LoVo (cell line): ENCODE measurements around the gene CHKA.
"Not testable (repeated sequence)": the region's sequence is repeated elsewhere in the genome, so short reads cannot be mapped to it uniquely, and the experiment has no call there.

ENCODE experiments used
- DNase-seq: peaks from one replicate; pipeline ENCODE4 v3.0.0-alpha.2; 2016; ENCODE audit warnings: low spot score

The CHKA gene

DNA sequence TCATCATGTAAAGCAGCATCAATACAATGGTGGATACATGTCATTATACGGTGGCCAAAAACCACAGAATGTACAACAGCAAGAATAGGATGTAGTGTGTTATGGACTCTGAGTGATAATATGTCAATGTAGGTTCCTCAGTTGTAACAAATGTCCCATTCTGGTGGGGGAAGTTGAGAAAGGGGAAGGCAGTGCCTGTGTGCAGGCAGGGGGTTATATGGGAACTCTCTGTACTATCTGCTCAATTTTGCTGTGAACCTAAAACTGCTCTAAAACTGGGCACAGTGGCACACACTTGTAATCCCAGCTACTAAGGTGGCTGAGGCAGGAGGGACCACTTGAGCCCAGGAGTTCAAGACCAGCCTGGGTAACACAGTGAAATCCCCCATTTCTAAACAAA lies 5.9 kb downstream of the CHKA start:
- DNase-seq = no peak

DNA sequence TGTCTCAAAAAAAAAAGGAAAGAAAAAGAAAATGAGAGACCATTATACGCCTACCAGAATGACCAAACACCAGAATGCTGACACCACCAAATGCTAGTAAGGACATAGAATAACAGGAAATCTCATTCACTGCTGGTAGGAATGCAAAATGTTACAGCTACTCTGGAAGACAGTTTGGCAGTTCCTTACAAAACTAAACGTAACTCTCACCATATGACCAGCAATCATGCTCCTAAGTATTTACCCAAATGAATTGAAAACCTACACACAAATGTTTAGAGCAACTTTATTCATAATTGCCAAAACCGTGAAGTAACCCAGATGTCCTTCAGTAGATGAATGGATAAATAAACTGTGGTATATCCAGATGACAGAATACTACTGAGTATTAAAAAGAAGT lies 7.2 kb downstream of the CHKA start:
- DNase-seq = no peak

DNA sequence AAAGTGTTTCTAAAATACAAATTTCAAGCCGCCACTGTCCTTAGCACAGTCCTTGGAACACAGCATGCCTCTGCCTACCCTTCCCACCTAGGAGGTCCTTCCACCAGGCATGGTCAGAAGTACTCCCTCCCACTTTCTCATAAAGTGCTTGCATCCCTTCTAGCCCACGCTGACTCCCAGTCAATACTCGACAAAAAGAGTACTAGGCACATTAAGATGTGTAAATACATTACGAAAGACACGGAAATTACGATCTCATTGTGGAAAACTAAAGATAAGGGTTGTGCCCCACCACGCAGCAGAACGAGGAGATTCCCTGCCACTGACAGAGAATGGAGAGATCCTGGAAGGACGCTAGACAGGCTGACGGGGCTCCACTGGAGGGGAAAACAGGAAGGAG lies 13.5 kb downstream of the CHKA start:
- DNase-seq = no peak

DNA sequence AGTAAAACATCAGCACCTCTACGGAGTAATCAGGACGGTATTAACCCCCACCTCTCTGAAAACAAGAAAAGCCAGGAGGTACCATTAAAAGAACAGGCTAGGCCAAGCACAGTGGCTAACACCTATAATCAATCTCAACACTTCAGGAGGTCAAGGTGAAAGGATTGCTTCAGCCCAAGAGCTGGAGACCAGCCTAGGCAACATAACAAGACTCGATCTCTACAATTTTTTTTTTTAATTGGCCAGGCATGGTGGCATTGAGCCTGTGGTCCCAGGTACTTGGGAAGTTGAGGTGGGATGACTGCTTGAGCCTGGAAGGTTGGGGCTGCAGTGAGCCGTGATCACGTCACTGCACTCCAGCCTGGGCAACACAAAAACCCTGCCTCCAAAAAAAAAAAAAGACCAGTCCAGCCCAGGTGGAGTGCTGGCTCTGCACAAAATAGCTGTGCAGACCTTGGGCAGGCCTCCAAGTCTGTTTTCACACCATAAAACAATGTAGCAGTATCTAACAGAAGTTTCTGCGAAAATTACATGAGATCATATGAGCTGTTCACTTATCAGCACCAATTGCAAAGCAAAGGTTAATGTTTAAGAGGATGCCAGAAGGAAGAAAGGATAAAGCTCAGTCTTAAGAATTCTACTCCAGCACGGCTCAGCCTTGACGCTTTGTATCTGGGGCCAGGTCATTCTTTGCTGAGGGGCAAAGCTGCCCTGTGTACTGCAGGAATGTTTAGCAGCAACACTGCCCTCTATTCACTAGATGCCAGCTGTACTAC lies 14.8 kb downstream of the CHKA start:
- no peak for DNase-seq

DNA sequence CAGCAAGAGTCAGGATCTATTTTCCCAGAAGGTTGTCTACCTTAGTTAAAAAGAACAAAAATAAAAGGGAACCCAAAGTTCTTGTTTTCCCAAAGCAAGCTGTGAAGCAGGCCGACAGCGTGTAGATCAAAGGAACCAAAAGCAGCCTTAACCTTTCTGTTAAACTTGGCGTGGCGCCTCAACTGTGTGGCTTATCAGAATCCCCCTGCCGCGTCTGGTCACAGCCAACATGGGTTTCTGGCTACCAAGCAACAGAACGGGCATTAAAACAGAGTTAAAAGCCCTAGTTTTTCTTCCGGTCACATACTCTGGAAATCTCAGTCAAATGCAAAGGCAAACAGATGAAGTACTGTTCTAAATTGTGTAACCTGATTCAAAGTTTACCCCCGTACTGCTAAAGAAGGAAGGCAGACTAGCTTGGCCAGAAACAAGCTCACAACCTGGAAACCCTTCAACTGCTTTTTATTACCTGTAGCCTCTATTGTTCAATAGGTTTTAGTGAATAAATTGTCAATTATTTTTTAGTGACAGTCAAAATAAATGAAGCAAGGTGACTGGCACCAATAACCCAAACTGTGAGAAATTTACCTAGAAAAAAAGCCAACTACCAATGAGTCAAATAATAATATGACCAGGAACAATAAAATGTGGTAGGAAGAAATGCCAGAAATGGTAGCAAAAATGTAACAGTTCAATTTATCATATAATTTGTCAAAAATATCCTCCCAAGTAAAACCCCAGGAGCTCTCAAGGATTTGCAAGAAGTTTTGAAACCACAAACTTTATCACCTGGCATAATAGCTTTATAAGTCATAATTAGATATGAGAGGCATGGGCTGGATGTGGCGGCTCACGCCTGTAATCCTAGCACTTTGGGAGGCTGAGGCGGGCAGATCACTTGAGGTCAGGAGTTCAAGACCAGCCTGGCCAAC lies 21.4 kb downstream of the CHKA start:
- peak; percentile 7 for DNase-seq

DNA sequence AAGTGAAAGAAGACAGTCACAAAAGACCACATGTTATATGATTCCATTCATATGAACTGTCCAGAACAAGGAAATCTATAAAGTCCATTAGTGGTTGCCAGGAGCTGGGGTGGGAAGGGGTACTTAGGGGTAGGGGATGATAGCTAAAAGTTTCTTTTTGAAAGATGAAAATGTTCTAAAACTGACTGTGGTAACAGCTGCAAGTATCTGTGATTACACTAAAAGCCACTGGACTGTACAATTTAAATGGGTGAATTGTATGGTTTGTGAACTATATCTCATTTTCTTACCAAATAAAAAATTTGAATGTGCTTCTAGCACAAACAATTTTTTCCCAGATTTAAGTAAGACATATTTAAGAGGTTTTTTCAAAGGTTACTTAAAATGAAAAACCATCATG lies 22.1 kb downstream of the CHKA start:
- DNase-seq = no peak

DNA sequence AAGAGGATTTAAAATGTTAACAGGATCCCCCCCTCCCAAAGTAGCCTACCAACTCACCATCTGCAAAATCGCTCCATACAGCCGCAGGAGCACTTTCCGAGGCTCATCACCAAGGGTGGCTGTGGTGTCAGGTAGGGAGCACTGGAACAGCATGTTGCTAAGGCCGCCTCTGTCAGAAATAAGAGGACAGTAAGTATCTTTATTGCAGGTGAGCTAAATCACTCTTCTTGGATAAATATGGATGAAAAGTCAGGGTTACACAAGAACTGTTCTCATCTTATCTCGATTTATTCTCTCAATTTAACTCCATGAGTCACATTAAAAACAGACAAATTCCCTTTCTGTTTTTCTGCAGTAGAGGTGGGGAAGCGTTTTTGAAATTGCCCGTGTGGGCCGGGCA lies 24.2 kb downstream of the CHKA start:
- no peak for DNase-seq

DNA sequence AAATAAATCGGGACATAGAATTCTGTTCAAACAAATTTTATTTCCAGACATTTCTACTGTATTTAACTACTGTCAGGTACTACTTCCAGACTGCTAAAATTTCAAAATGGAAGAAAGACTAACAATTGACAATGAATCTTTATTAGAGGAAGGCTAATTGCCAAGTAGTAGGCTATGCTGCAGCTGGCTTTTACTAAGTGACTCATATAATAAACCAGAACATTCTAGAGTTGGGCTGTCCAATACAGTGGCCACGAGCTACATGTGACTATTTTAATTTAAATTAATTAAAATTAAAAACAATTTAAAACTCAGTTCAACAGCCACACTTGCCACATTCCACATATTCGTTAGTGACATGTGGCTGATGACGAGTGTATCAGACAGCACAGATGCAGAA lies 27.6 kb downstream of the CHKA start:
- DNase-seq = no peak

DNA sequence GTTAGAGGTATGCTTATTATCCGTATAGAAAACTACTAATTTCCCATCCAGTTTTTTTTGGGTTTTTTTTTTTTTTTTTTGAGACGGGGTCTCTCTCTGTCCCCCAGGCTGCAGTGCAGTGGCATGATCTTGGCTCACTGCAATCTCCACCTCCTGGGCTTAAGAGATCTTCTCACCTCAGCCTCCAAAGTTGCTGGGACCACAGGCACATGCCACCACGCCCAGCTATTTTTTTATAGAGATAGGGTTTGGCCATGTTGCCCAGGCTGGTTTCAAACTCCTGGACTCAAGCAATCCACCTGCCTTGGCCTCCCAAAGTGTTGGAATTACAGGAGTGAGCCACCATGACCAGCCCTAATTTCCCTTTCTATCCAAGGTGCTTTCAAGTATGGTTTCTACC lies 28.2 kb downstream of the CHKA start:
- not testable (repeated sequence) for DNase-seq

DNA sequence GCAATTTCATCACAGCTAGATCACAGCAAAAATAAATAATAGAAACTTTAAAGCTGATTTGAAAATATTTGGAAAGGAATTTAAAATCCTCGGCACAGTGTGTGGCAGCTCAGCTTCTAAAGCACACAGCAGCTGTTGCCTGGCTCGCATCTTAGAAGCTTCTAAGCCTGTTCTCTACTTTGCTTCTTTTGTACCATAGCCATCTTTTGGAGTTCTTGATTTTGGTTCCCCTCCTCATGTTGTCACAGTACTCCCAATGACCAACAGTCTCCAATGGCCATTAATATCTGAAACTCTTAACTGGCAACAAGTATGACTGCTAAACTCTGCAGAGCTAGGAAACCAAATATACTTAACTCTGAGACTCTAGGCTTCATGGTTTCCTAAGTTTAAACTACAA lies 28.8 kb downstream of the CHKA start:
- DNase-seq = no peak

DNA sequence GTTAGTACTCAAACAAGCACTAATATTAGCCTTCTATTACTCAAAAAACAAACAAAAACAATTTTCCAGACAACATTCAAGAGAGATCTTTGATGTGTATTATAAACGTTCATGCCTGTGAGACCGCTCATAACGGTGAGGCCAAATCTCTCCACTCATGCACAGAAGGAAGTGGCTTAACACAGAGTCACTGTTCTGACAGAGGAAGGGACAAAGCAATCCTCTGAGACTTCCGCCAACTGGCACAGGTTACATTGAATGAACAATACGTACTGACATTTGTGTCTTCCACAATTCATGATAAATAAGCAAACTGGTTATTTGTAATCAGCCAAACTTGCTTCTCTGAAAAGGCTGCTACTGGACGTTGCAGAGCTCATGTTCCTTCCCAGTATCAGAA lies 30.5 kb downstream of the CHKA start:
- no peak for DNase-seq

DNA sequence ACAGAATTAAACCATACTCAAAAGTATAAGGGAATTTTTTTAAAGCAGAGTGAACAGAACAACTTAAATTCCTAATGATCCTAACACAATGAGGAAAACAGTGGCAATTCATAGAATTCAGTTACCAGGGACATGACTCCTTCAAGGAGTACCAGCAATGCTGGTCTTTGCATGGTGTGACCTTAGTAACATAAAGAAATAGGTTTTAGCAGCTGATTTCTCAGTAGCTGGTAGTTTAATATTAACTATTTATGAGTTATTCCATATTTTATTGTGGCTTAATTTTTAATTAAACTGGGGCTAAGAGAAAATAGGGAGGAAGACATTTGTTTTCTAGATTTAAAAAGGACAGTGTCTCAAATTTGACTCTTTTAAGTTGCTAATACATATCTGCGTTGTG lies 30.9 kb downstream of the CHKA start:
- DNase-seq = no peak

DNA sequence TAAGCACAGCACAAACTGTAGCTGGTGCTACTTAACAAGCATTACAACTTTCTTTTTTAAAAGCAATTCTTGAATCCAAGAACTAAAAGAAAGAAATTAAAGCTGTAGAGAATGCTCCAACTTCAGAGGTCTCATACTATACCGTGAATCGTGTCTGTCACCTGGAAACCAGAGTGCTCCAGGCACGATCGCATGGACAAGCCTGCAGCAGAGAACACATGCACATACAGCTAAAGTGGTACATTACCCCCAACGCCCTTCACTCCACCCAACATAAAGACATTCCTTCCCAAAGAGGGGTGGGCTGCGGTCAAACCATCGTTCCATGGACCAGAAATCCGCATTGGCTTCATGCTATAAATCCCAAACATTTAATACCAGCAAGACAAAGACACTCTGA lies 31.5 kb downstream of the CHKA start:
- DNase-seq = no peak

DNA sequence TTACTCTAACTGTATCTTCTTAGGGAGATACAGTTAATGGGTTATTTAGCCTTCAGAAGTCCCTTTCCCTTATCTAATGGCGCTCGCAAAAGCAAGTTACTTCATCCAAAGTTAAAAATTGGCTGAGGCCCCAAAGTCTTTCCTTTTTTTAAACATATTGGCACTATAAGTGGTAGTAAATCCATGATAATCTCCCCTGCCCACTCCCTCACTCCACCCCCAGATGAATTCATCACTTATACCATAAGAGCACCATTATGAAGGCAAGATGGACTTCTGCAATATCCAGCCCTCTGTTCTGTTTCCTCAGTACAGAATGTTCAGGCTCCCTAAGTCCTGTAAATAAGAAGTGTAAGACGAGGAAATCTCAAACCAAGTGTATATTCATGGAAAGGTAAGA lies 37.7 kb downstream of the CHKA start:
- no peak for DNase-seq

DNA sequence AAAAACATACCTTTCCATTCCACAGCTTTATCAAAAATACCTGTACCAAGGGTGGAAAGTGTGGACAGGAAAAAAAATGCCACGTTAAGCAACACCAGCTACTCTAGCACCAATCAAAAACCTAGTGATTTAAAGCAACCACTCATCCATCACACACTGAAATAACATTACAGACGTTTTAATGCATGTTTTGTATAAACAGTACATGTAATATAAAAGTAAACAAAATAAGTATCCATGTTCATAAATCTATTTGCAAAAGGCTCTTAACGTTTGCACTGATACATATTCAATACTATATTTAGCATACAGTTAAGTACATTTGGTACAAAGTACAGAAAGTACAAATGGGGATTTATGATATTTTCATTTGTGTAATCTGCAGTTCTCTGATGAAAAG lies 38.7 kb downstream of the CHKA start:
- no peak for DNase-seq

DNA sequence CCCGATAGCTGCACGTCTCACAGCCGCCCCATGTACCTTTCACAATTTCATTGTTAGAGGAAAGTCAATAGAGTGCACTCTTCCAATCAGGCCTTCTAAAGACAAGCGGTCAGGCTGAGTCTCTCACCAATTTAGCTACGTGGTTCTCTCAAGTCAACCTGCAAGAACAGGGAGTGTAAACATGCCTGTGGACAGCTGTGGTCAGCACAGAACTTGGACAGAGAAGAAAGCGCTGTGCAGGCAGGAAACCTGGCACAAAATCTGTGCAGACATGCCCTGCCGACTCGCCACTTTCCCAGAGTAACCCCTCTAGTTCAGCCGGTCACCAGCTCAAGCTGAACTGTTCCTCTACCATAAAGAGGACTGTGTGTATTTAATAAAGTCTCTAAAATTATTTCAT lies 39.5 kb downstream of the CHKA start:
- no peak for DNase-seq

DNA sequence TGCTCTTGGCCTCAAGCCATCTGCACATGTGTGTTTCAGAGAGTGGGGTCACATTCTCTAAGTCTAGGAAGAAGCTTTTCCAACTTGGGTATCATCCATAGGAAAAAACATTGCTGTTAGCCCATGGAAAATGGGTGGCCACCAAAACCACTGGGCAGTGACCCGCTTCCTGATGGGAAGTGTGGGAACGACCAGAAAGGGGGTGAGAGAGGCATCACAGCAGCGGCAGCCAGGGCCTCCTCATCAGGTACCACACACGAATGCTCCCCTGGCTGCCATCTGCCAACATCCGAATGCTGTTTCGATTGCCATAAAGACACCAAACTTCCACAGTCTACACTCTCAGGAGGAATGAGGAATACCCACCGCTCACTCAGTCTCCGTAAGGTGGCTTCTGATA lies 40.3 kb downstream of the CHKA start:
- DNase-seq = no peak

DNA sequence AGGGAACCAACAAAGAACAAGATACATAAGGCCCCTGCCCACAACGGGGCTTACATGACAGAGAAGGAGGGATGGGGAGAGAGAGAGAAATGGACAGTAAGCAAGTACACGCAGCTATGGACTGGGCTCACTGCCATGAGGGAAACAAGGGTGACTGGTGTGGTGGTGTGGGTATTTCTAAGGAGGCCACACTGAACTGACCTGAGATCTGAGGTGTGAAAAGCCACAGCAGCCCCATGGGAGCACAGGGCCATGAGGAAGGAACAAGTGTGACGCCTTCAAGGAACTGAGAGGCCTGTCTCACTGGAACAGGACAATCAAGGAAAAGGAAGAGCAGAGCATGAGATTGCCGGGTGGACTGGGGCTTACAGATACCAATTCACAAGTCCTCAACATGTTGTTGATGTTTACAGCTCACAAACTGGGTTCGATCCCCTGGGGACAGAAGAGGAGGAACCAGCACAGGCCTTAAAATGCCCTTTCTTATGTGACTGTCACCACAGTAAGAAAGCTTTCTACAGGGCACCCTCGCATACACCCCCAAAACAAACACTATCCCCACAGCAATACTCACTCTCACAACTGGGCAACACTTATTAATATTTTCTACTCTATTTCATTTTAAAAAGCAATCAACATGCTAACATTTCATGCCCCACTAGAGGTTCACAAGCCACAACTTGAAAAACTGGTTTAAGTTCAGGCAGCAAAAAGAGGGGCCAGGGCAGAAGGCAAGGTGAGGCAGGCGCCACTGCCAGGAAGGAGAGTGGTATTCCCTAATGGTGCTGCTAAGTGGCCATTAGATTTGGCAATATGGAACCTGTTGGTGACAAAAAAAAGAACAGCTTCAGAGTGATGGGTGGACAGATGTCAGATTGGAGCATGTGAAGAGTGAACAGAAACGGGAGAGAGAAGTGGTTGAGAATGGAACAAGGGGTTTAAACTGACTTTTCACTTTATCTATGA lies 43.3 kb downstream of the CHKA start:
- no peak for DNase-seq

DNA sequence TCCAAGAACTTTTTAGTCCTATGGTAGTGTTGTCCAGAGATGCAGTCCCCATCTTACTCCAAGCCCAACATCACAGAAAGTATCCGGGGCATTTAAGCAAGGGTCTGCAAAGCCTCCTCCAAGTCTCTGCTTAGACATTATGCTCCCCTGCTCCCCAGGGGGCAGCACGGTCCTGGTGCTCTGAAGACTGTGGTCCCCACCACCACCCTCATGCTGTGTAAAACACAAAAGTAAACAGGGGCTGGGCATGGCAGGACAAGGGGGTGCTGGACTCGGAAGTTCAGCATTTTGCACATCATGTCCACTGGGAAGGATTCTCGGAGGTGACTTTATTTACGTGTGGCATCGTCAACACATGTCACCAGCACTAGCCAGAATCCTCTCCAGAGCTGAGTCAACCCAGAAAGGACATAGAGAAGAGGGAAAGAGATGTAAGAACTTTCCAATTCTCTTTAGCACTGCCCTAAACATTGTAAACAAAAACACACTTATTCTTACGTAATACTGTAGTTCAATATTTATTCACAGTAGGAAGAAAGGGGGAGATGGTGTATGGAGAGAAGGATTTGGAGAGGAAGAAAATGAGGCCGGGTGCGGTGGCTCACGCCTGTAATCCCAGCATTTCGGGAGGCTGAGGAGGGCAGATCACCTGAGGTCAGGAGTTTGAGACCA lies 44.7 kb downstream of the CHKA start:
- no peak for DNase-seq

DNA sequence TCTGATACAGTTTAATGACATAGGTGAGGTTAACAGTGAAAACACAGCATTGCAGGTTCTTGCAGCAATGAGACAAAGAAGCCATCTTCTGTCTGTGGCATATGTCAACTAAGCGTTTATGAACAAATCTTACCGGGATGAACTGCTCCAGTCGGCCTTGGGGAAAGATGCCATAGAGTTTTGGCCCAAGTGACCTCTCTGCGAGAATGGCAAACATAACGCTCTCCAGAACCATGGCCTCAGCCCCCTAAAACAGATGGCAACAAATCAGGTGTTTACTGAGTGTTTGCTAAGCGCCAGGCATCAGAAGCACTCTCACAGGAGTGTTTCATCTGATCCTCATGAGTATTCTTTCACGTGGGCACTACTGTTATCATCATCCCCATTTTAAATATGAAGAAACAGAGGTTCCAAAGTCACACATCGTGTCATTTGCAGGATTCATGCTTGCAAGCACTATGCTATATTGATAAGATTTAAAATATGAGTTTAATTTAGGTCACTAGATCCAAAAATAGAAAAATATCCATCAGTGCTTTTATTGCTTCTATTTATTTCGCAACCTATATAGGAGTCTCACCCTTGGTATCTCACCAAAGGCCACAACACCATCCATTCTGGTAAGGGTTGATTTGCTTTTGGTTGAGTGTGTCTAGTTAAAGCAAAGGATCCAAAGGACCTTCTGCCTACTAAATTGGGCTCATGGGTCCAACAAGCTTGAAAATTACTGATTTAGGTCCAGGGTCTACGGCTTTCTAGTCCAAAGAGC lies 46.4 kb downstream of the CHKA start:
- DNase-seq = no peak
